ENCODE data around the gene XPR1.

DNA sequence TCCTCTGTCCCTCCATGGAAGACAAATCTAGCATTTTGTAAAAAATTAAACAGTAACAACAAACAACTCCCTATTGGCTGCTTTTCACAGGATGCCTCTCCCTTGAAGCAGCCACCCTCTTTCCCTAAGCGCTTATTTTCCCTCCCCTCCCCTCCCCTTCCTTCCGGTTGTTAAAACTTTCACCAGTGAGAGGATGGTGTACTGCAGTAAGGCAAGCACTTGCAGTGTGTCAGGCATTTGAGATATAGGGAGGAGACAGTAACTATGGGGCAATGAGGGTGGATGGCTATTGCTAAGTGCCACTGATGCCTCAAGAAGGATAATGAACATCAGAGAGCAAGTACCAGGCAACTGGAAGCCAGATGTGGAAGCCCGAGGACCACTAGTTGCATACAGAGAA lies 261.8 kb downstream of the XPR1 start:
- TF ChIP-seq FOXM1 (IDR thresholded peaks at IDR 0.05; ENCODE audit: borderline replicate concordance, low read depth) (no peak), RAD21 (IDR thresholded peaks at IDR 0.05; ENCODE audit: low read depth) (no peak), CEBPB (IDR thresholded peaks at IDR 0.05) (no peak), EP300 (IDR thresholded peaks at IDR 0.05; ENCODE audit: borderline replicate concordance) (no peak), EGR1 (IDR thresholded peaks at IDR 0.05) (no peak), YY1 (IDR thresholded peaks at IDR 0.05; ENCODE audit: low read depth) (no peak)
- TF ChIP-seq, protein P1, sequence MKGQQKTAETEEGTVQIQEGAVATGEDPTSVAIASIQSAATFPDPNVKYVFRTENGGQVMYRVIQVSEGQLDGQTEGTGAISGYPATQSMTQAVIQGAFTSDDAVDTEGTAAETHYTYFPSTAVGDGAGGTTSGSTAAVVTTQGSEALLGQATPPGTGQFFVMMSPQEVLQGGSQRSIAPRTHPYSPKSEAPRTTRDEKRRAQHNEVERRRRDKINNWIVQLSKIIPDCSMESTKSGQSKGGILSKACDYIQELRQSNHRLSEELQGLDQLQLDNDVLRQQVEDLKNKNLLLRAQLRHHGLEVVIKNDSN (IDR thresholded peaks at IDR 0.05): no peak
- TF ChIP-seq, protein P2, sequence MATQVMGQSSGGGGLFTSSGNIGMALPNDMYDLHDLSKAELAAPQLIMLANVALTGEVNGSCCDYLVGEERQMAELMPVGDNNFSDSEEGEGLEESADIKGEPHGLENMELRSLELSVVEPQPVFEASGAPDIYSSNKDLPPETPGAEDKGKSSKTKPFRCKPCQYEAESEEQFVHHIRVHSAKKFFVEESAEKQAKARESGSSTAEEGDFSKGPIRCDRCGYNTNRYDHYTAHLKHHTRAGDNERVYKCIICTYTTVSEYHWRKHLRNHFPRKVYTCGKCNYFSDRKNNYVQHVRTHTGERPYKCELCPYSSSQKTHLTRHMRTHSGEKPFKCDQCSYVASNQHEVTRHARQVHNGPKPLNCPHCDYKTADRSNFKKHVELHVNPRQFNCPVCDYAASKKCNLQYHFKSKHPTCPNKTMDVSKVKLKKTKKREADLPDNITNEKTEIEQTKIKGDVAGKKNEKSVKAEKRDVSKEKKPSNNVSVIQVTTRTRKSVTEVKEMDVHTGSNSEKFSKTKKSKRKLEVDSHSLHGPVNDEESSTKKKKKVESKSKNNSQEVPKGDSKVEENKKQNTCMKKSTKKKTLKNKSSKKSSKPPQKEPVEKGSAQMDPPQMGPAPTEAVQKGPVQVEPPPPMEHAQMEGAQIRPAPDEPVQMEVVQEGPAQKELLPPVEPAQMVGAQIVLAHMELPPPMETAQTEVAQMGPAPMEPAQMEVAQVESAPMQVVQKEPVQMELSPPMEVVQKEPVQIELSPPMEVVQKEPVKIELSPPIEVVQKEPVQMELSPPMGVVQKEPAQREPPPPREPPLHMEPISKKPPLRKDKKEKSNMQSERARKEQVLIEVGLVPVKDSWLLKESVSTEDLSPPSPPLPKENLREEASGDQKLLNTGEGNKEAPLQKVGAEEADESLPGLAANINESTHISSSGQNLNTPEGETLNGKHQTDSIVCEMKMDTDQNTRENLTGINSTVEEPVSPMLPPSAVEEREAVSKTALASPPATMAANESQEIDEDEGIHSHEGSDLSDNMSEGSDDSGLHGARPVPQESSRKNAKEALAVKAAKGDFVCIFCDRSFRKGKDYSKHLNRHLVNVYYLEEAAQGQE (IDR thresholded peaks at IDR 0.05; ENCODE audit: low read depth): no peak

All from Ishikawa (cell line).